Measurements from ENCODE around the gene MRPL28.
A peak's percentile ranks its signal among the peaks of the same experiment; 100 is the strongest.
"Not testable (repeated sequence)": the region's sequence is repeated elsewhere in the genome, so short reads cannot be mapped to it uniquely, and the experiment has no call there.

Gene MRPL28

GRCh38 chr16:398561-399339 is 28.4 kb upstream of the MRPL28 start:
- Mint-ChIP-seq H3K4me1 (ENCODE audit: low read depth) (peaks cover 40% of the 10 kb centered on the region), H3K27ac (peak overlapping the region; percentile 98), H3K27me3 (no peaks in the 10 kb centered on the region), H3K9me3 (no peaks in the 10 kb centered on the region), H3K4me3 (peak overlapping the region; percentile 60), H3K36me3 (ENCODE audit: low read depth) (peaks cover 30% of the 10 kb centered on the region)
- intact Hi-C loops (cut with micrococcal nuclease): no loop called here

GRCh38 chr16:397736-398332 is 27.5 kb upstream of the MRPL28 start:
- Mint-ChIP-seq H3K4me1 (ENCODE audit: low read depth) (peaks cover 41% of the 10 kb centered on the region), H3K36me3 (ENCODE audit: low read depth) (peaks cover 30% of the 10 kb centered on the region), H3K9me3 (no peaks in the 10 kb centered on the region), H3K27me3 (no peaks in the 10 kb centered on the region), H3K27ac (peak overlapping the region; percentile 15), H3K4me3 (peak overlapping the region; percentile 60)
- intact Hi-C loops (cut with micrococcal nuclease): no loop called here

GRCh38 chr16:397135-397661 is 26.9 kb upstream of the MRPL28 start, which contains the start of gene NME4:
TSS of gene NME4 (plus strand) at chr16:397199. CDS start at chr16:397223, 24 bp downstream.
- Mint-ChIP-seq H3K36me3 (ENCODE audit: low read depth) (peaks cover 30% of the 10 kb centered on the region), H3K4me1 (ENCODE audit: low read depth) (peaks cover 46% of the 10 kb centered on the region), H3K9me3 (no peaks in the 10 kb centered on the region), H3K27me3 (no peaks in the 10 kb centered on the region), H3K27ac (peak within 1 kb of the TSS; percentile 80), H3K4me3 (peak within 1 kb of the TSS; percentile 79)
- intact Hi-C loops (cut with micrococcal nuclease): no loop called here

GRCh38 chr16:396605-397004 is 26.3 kb upstream of the MRPL28 start:
- H3K4me3 Mint-ChIP-seq: peak overlapping the region; percentile 79
- peaks cover 30% of the 10 kb centered on the region for H3K36me3 Mint-ChIP-seq (ENCODE audit: low read depth)
- no peaks in the 10 kb centered on the region for H3K9me3 Mint-ChIP-seq
- intact Hi-C loops (cut with micrococcal nuclease): loop anchor here (1.0 kb wide), 1 partner anchor 14 kb away; no protein-coding TSS in a partner anchor
- H3K4me1 Mint-ChIP-seq (ENCODE audit: low read depth): peaks cover 46% of the 10 kb centered on the region
- H3K27ac Mint-ChIP-seq: peak overlapping the region; percentile 80
- H3K27me3 Mint-ChIP-seq: no peaks in the 10 kb centered on the region

GRCh38 chr16:396199-396598 is 25.9 kb upstream of the MRPL28 start:
- Mint-ChIP-seq H3K9me3 (no peaks in the 10 kb centered on the region), H3K27me3 (no peaks in the 10 kb centered on the region), H3K36me3 (ENCODE audit: low read depth) (peaks cover 26% of the 10 kb centered on the region), H3K27ac (peak overlapping the region; percentile 80), H3K4me3 (peak overlapping the region; percentile 79), H3K4me1 (ENCODE audit: low read depth) (peaks cover 46% of the 10 kb centered on the region)
- intact Hi-C loops (cut with micrococcal nuclease): loop anchor here (1.0 kb wide), 1 partner anchor 14 kb away; no protein-coding TSS in a partner anchor

- H3K4me1 Mint-ChIP-seq (ENCODE audit: low read depth): peaks cover 16% of the 10 kb centered on the region
- H3K27ac Mint-ChIP-seq: peak overlapping the region; percentile 64
- H3K9me3 Mint-ChIP-seq: no peaks in the 10 kb centered on the region
- peaks cover 2% of the 10 kb centered on the region for H3K27me3 Mint-ChIP-seq
- no peaks in the 10 kb centered on the region for H3K36me3 Mint-ChIP-seq (ENCODE audit: low read depth)
- intact Hi-C loops (cut with micrococcal nuclease): no loop called here
- H3K4me3 Mint-ChIP-seq: no peak overlapping the region
Measured at GRCh38 chr16:392450-393030, 22.2 kb upstream of the MRPL28 start.

- intact Hi-C loops (cut with micrococcal nuclease): no loop called here
- Mint-ChIP-seq H3K27ac (no peak overlapping the region), H3K9me3 (no peaks in the 10 kb centered on the region), H3K4me1 (ENCODE audit: low read depth) (peaks cover 16% of the 10 kb centered on the region), H3K36me3 (ENCODE audit: low read depth) (no peaks in the 10 kb centered on the region), H3K27me3 (peaks cover 2% of the 10 kb centered on the region), H3K4me3 (no peak overlapping the region)
Measured at GRCh38 chr16:391885-392335, 21.6 kb upstream of the MRPL28 start.

GRCh38 chr16:389352-389751 is 19.0 kb upstream of the MRPL28 start:
- Mint-ChIP-seq H3K4me3 (no peak overlapping the region), H3K9me3 (no peaks in the 10 kb centered on the region), H3K4me1 (ENCODE audit: low read depth) (peaks cover 14% of the 10 kb centered on the region), H3K36me3 (ENCODE audit: low read depth) (peaks cover 7% of the 10 kb centered on the region), H3K27ac (no peak overlapping the region), H3K27me3 (peaks cover 2% of the 10 kb centered on the region)
- intact Hi-C loops (cut with micrococcal nuclease): no loop called here

- peaks cover 27% of the 10 kb centered on the region for H3K4me1 Mint-ChIP-seq (ENCODE audit: low read depth)
- H3K27ac Mint-ChIP-seq; H3K9me3 Mint-ChIP-seq; intact Hi-C loops (cut with micrococcal nuclease); H3K4me3 Mint-ChIP-seq; H3K27me3 Mint-ChIP-seq: not testable (repeated sequence)
- H3K36me3 Mint-ChIP-seq (ENCODE audit: low read depth): peaks cover 13% of the 10 kb centered on the region
Measured at GRCh38 chr16:387761-388666, 17.7 kb upstream of the MRPL28 start.

GRCh38 chr16:386641-387156 is 16.4 kb upstream of the MRPL28 start:
- Mint-ChIP-seq H3K36me3 (ENCODE audit: low read depth) (peaks cover 13% of the 10 kb centered on the region), H3K4me3 (no peak overlapping the region), H3K27ac (no peak overlapping the region), H3K9me3 (no peaks in the 10 kb centered on the region), H3K4me1 (ENCODE audit: low read depth) (peaks cover 27% of the 10 kb centered on the region), H3K27me3 (peaks cover 8% of the 10 kb centered on the region)
- intact Hi-C loops (cut with micrococcal nuclease): no loop called here

- peaks cover 8% of the 10 kb centered on the region for H3K27me3 Mint-ChIP-seq
- H3K4me1 Mint-ChIP-seq (ENCODE audit: low read depth): peaks cover 43% of the 10 kb centered on the region
- no peaks in the 10 kb centered on the region for H3K9me3 Mint-ChIP-seq
Measured at GRCh38 chr16:383326-384051, 13.2 kb upstream of the MRPL28 start.

GRCh38 chr16:381789-382717 is 11.7 kb upstream of the MRPL28 start, which contains the start of gene PGAP6:
TSS of gene PGAP6 (minus strand) at chr16:381978. CDS start at chr16:381821, 157 bp downstream.
- H3K36me3 Mint-ChIP-seq (ENCODE audit: low read depth): peaks cover 29% of the 10 kb centered on the region
- no peaks in the 10 kb centered on the region for H3K9me3 Mint-ChIP-seq
- H3K4me3 Mint-ChIP-seq: peak within 1 kb of the TSS; percentile 89
- H3K27me3 Mint-ChIP-seq: peaks cover 6% of the 10 kb centered on the region
- peak within 1 kb of the TSS; percentile 74 for H3K27ac Mint-ChIP-seq
- H3K4me1 Mint-ChIP-seq (ENCODE audit: low read depth): peaks cover 45% of the 10 kb centered on the region
- intact Hi-C loops (cut with micrococcal nuclease): loop anchor here (1.0 kb wide), 1 partner anchor 14 kb away; no protein-coding TSS in a partner anchor

More at GRCh38 chr16:383326-384051, 13.2 kb upstream of the MRPL28 start:
- peak overlapping the region; percentile 89 for H3K4me3 Mint-ChIP-seq
- peak overlapping the region; percentile 74 for H3K27ac Mint-ChIP-seq
- H3K36me3 Mint-ChIP-seq (ENCODE audit: low read depth): peaks cover 21% of the 10 kb centered on the region
- intact Hi-C loops (cut with micrococcal nuclease): no loop called here

Measured in dendritic cell treated with granulocyte-macrophage colony-stimulating factor and Interleukin-4, amounts not matched to agents 40 ng/mL and 50 ng/mL, for 4 days (primary cell).